ENCODE measurements around the gene NDUFB3.

- TF ChIP-seq CTCF (IDR thresholded peaks at IDR 0.05) (no peak), POLR2A (IDR thresholded peaks at IDR 0.05) (no peak), POLR2AphosphoS5 (IDR thresholded peaks at IDR 0.05; ENCODE audit: insufficient read depth in 1 of 2, low read depth in 1 of 2) (no peak)
These were observed 18.8 kb downstream of the NDUFB3 start for GRCh38 chr2:201090574-201090973.

Measured in vagina (tissue), 2 donors.